OCI-LY7 (cell line): ENCODE measurements around the gene COX14. TPM values are rescaled to one million over a fixed set of nuclear protein-coding genes. Genes with fewer than 3 reads are reported as not detected.

Experiments
- BruUV-seq: library from RNA; stranded (reverse); fragments of 400-500 nt; replicated peaks from 2 replicates; lab custom pipeline; 2021; lab: Mats Ljungman, UMichigan
- CTCF ChIA-PET: fragments of 300-600 bp; sonication (Branson Sonifier 250); formaldehyde crosslinking; loops from one replicate; lab custom pipeline; 2022; ENCODE audit warnings: antibody characterized with exemption; ENCODE audit not compliant: unreplicated experiment; lab: Charles Lee
- POLR2A ChIA-PET: fragments of 300-600 bp; sonication (Branson Sonifier 250); formaldehyde crosslinking; loops from one replicate; lab custom pipeline; 2022; ENCODE audit warnings: antibody characterized with exemption; lab: Charles Lee
- DNase-seq: peaks from one replicate; pipeline ENCODE4 v3.0.0-alpha.2; 2015; ENCODE audit warnings: low spot score
- H2AFZ ChIP-seq: fragments of 200-600 bp; sonication (generic), shearing (Covaris generic); 2 replicates; pipeline ENCODE4 v1.6.1; 2014; ENCODE audit warnings: mild to moderate bottlenecking, antibody characterized with exemption, low read length, moderate library complexity
- H3K27ac ChIP-seq: fragments of 200-600 bp; sonication (generic); 2 replicates; pipeline ENCODE4 v1.5.1; 2014; ENCODE audit warnings: mixed run types, low read depth, mild to moderate bottlenecking, moderate library complexity, low read length, inconsistent platforms; ENCODE audit not compliant: poor library complexity, severe bottlenecking
- H3K36me3 ChIP-seq: fragments of 200-600 bp; sonication (generic); 2 replicates; pipeline ENCODE4 v1.6.1; 2014; ENCODE audit warnings: mild to moderate bottlenecking, antibody characterized with exemption, low read length, moderate library complexity, mixed read lengths; ENCODE audit not compliant: insufficient read depth
- H3K4me1 ChIP-seq: fragments of 200-600 bp; sonication (generic); 2 replicates; pipeline ENCODE4 v1.5.1; 2014; ENCODE audit warnings: mild to moderate bottlenecking, low read length; ENCODE audit not compliant: insufficient read depth, poor library complexity, severe bottlenecking
- H3K4me2 ChIP-seq: fragments of 200-600 bp; sonication (generic); 2 replicates; pipeline ENCODE4 v1.6.1; 2014; ENCODE audit warnings: mild to moderate bottlenecking, low read length
- H3K4me3 ChIP-seq: fragments of 200-600 bp; sonication (generic); 2 replicates; pipeline ENCODE4 v1.5.1; 2014; ENCODE audit warnings: mild to moderate bottlenecking, low read depth, low read length; ENCODE audit not compliant: poor library complexity, severe bottlenecking
- H3K79me2 ChIP-seq: fragments of 200-600 bp; sonication (generic); 2 replicates; pipeline ENCODE4 v1.6.1; 2016; ENCODE audit warnings: low read depth, mild to moderate bottlenecking, low read length, moderate library complexity, mixed read lengths; ENCODE audit not compliant: insufficient read depth
- H3K9me2 ChIP-seq: fragments of 200-600 bp; sonication (generic); 2 replicates; pipeline ENCODE4 v1.6.1; 2016; ENCODE audit warnings: mild to moderate bottlenecking, low read length, mixed read lengths; ENCODE audit not compliant: insufficient read depth
- H3K9me3 ChIP-seq: fragments of 200-600 bp; sonication (generic); 2 replicates; pipeline ENCODE4 v1.6.1; 2014; ENCODE audit warnings: mild to moderate bottlenecking, mixed run types, low read length, mixed read lengths
- H4K20me1 ChIP-seq: fragments of 200-600 bp; sonication (generic); 2 replicates; pipeline ENCODE4 v1.6.1; 2014; ENCODE audit warnings: mild to moderate bottlenecking, antibody characterized with exemption, low read length, moderate library complexity, mixed read lengths; ENCODE audit not compliant: insufficient read depth
- CTCF ChIP-seq: fragments of 200-600 bp; sonication (generic); conservative IDR thresholded peaks from 2 replicates; pipeline ENCODE4 v1.5.1; 2014; ENCODE audit warnings: mild to moderate bottlenecking, antibody characterized with exemption, low read length, moderate library complexity, mixed read lengths
- EZH2phosphoT487 ChIP-seq: fragments of 200-600 bp; sonication (generic); IDR thresholded peaks from 2 replicates; pipeline ENCODE4 v1.6.1; 2018; ENCODE audit warnings: low read depth, borderline replicate concordance, mild to moderate bottlenecking, mixed run types, antibody characterized with exemption, low read length, moderate library complexity, mixed read lengths
- intact Hi-C: fragments of 100-400 bp; cut with micrococcal nuclease; formaldehyde crosslinking; loops from one replicate; pipeline ENCODE4 v1.10.0; 2022; ENCODE audit not compliant: unreplicated experiment
- total RNA-seq, 2 experiments: library from RNA; depleted of rRNA in 1 of 2; stranded (reverse); fragments of >200 nt in 1 of 2; shearing (Covaris generic) in 1 of 2; gene quantifications; 2 replicates each; pipeline ENCODE4 v1.2.3, GENCODE V29; 2014 to 2022

COX14 gene
- total RNA-seq, 2 experiments from 2014 or later = 54.3 to 57.4 TPM

GRCh38 chr12:50104417-50105366 lies 7.3 kb upstream of the COX14 start:
- H3K9me2 ChIP-seq = no peaks in the 10 kb centered on the region
- ChIA-PET POLR2A (no interaction called here), CTCF (no interaction called here)
- no peak overlapping the region for H3K27ac ChIP-seq
- BruUV-seq = no TSS peak
- no peaks in the 10 kb centered on the region for H4K20me1 ChIP-seq
- no peaks in the 10 kb centered on the region for H3K79me2 ChIP-seq
- TF ChIP-seq CTCF = no peak
- no peak for TF ChIP-seq EZH2phosphoT487
- no peak overlapping the region for H2AFZ ChIP-seq
- intact Hi-C loops = no loop called here
- peaks cover 19% of the 10 kb centered on the region; the same call in 1 of the 2 replicates for H3K36me3 ChIP-seq
- peaks cover 6% of the 10 kb centered on the region for H3K4me1 ChIP-seq
- H3K4me3 ChIP-seq = no peak overlapping the region
- no peak for DNase-seq
- H3K9me3 ChIP-seq = no peaks in the 10 kb centered on the region
- no peak overlapping the region for H3K4me2 ChIP-seq

- H4K20me1 ChIP-seq = no peaks in the 10 kb centered on the region
- no peak overlapping the region for H3K27ac ChIP-seq
- ChIA-PET CTCF (no interaction called here), POLR2A (no interaction called here)
- intact Hi-C loops = no loop called here
- BruUV-seq = no TSS peak
- peaks cover 6% of the 10 kb centered on the region; the same call in 1 of the 2 replicates for H3K36me3 ChIP-seq
- peaks cover 19% of the 10 kb centered on the region for H3K4me1 ChIP-seq
- no peak for TF ChIP-seq EZH2phosphoT487
- no peak for TF ChIP-seq CTCF
- no peak overlapping the region for H3K4me2 ChIP-seq
- no peak overlapping the region for H3K4me3 ChIP-seq
- H3K9me3 ChIP-seq = no peaks in the 10 kb centered on the region
- H3K79me2 ChIP-seq = no peaks in the 10 kb centered on the region
- H3K9me2 ChIP-seq = no peaks in the 10 kb centered on the region
- no peak overlapping the region for H2AFZ ChIP-seq
- no peak for DNase-seq
Observed at GRCh38 chr12:50105913-50106450, 6.1 kb upstream of the COX14 start.
